OCI-LY1 (cell line): ENCODE results near the gene CC2D2B.

Source experiments
- H2AFZ ChIP-seq: fragments of 200-600 bp; sonication (generic), shearing (Covaris generic); 2 replicates; pipeline ENCODE4 v1.6.0; 2014; ENCODE audit warnings: antibody characterized with exemption, mild to moderate bottlenecking, low read length
- H3F3A ChIP-seq: fragments of 200-600 bp; sonication (generic), shearing (Covaris generic); 2 replicates; pipeline ENCODE4 v1.6.0; 2014; ENCODE audit warnings: mild to moderate bottlenecking, antibody characterized with exemption, low read length, moderate library complexity; ENCODE audit not compliant: insufficient read depth
- H3K27ac ChIP-seq: fragments of 200-600 bp; sonication (generic); 2 replicates; pipeline ENCODE4 v1.5.1; 2014; ENCODE audit warnings: low read length, mixed run types, mild to moderate bottlenecking, low read depth; ENCODE audit not compliant: poor library complexity, severe bottlenecking
- H3K27me3 ChIP-seq: fragments of 200-600 bp; sonication (generic); 2 replicates; pipeline ENCODE4 v1.6.0; 2014; ENCODE audit warnings: antibody characterized with exemption, mild to moderate bottlenecking, low read length, moderate library complexity; ENCODE audit not compliant: insufficient read depth
- H3K36me3 ChIP-seq: fragments of 200-600 bp; sonication (generic); 2 replicates; pipeline ENCODE4 v1.6.1; 2014; ENCODE audit warnings: mild to moderate bottlenecking, antibody characterized with exemption, low read length, moderate library complexity, mixed read lengths; ENCODE audit not compliant: insufficient read depth
- H3K4me1 ChIP-seq: fragments of 200-600 bp; sonication (generic); 2 replicates; pipeline ENCODE4 v1.5.1; 2014; ENCODE audit warnings: mild to moderate bottlenecking, low read length, moderate library complexity; ENCODE audit not compliant: insufficient read depth, severe bottlenecking
- H3K4me2 ChIP-seq: fragments of 200-600 bp; sonication (generic), shearing (Covaris generic); 2 replicates; pipeline ENCODE4 v1.6.1; 2014; ENCODE audit warnings: low read length
- H3K4me3 ChIP-seq: fragments of 200-600 bp; sonication (generic); 2 replicates; pipeline ENCODE4 v1.5.1; 2014; ENCODE audit warnings: low read length, low read depth, mild to moderate bottlenecking, mixed read lengths; ENCODE audit not compliant: poor library complexity, severe bottlenecking
- H3K79me2 ChIP-seq: fragments of 200-600 bp; shearing (Covaris generic); 2 replicates; pipeline ENCODE4 v1.6.1; 2016; ENCODE audit warnings: mixed run types, low read length, mixed read lengths; ENCODE audit not compliant: insufficient read depth
- H3K9ac ChIP-seq: fragments of 200-600 bp; sonication (generic), shearing (Covaris generic); 2 replicates; pipeline ENCODE4 v1.6.1; 2014; ENCODE audit warnings: mild to moderate bottlenecking, low read length, mixed read lengths
- H3K9me2 ChIP-seq: fragments of 200-600 bp; sonication (generic), shearing (Covaris generic); 2 replicates; pipeline ENCODE4 v1.6.1; 2014; ENCODE audit warnings: low read depth, mild to moderate bottlenecking, low read length, mixed read lengths
- H3K9me3 ChIP-seq: fragments of 200-600 bp; shearing (Covaris generic); 2 replicates; pipeline ENCODE4 v1.6.1; 2014; ENCODE audit warnings: low read length, mixed read lengths
- H4K20me1 ChIP-seq: fragments of 200-600 bp; sonication (generic), shearing (Covaris generic); 2 replicates; pipeline ENCODE4 v1.6.0; 2016; ENCODE audit warnings: mild to moderate bottlenecking, low read length; ENCODE audit not compliant: insufficient read depth
- EZH2 ChIP-seq: fragments of 200-600 bp; sonication (generic), shearing (Covaris generic); IDR thresholded peaks from 2 replicates; pipeline ENCODE4 v1.8.0; 2017; ENCODE audit warnings: borderline replicate concordance, mixed run types, mild to moderate bottlenecking, antibody characterized with exemption, low read length, moderate library complexity, mixed read lengths
- TF ChIP-seq, protein P1 (sequence below): fragments of 200-600 bp; sonication (generic), shearing (Covaris generic); IDR thresholded peaks from 2 replicates; pipeline ENCODE4 v1.5.1; 2017; ENCODE audit warnings: mild to moderate bottlenecking, antibody characterized with exemption, low read length, moderate library complexity, mixed read lengths

Gene CC2D2B

DNA sequence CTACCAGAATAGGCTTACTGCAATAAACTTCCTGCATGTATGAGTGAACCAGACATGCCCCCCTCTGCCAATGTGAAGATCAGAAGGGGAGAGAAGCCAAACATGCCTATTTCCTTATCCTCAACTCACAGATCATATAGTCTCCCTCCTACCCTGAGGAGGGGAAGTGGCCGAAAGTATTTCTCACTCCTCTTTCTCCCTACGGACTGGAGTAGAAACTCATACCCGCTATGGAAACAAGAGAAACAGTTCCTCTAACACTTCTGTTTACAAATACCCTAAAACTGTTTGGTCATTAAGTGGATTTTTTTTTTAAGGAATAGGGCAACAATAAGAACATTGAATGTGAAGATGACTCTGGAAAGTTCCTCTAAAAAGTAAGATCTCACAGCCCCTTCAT, 167.0 kb downstream of the CC2D2B start:
- no peaks in the 10 kb centered on the region for H3F3A ChIP-seq
- no peaks in the 10 kb centered on the region for H4K20me1 ChIP-seq
- H3K9me2 ChIP-seq = no peaks in the 10 kb centered on the region
- H3K27ac ChIP-seq = no peak overlapping the region
- no peak overlapping the region for H3K9ac ChIP-seq
- H3K27me3 ChIP-seq = no peaks in the 10 kb centered on the region
- no peak overlapping the region for H3K4me2 ChIP-seq
- no peaks in the 10 kb centered on the region for H3K36me3 ChIP-seq
- H2AFZ ChIP-seq = no peak overlapping the region
- TF ChIP-seq, protein P1, sequence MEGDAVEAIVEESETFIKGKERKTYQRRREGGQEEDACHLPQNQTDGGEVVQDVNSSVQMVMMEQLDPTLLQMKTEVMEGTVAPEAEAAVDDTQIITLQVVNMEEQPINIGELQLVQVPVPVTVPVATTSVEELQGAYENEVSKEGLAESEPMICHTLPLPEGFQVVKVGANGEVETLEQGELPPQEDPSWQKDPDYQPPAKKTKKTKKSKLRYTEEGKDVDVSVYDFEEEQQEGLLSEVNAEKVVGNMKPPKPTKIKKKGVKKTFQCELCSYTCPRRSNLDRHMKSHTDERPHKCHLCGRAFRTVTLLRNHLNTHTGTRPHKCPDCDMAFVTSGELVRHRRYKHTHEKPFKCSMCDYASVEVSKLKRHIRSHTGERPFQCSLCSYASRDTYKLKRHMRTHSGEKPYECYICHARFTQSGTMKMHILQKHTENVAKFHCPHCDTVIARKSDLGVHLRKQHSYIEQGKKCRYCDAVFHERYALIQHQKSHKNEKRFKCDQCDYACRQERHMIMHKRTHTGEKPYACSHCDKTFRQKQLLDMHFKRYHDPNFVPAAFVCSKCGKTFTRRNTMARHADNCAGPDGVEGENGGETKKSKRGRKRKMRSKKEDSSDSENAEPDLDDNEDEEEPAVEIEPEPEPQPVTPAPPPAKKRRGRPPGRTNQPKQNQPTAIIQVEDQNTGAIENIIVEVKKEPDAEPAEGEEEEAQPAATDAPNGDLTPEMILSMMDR = no peak
- no peak for TF ChIP-seq EZH2
- H3K79me2 ChIP-seq = no peaks in the 10 kb centered on the region
- H3K4me1 ChIP-seq = no peaks in the 10 kb centered on the region
- H3K4me3 ChIP-seq = no peak overlapping the region
- H3K9me3 ChIP-seq = no peaks in the 10 kb centered on the region

DNA sequence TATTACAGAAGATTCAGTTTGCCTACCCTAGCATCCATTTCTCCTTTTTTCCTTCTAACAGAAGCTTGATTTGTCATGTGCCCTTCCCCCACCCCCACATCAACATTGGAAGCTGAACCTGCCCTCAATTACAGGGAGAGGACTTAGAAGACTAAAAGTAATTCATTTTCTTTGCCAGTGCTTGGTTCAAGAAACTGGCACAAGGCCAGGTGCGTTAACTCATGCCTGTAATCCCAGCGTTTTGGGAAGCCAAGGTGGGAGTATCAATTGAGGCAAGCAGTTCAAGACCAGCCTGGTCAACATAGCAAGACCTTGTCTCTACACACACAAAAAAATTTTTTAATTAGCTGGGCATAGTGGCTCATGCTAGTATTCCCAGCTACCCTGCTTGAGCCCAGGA, 168.2 kb downstream of the CC2D2B start:
- H3K27me3 ChIP-seq = no peaks in the 10 kb centered on the region
- H3F3A ChIP-seq = no peaks in the 10 kb centered on the region
- H3K9me3 ChIP-seq = no peaks in the 10 kb centered on the region
- no peaks in the 10 kb centered on the region for H4K20me1 ChIP-seq
- no peak overlapping the region for H3K9ac ChIP-seq
- no peak overlapping the region for H3K27ac ChIP-seq
- no peaks in the 10 kb centered on the region for H3K9me2 ChIP-seq
- H2AFZ ChIP-seq = no peak overlapping the region
- H3K4me1 ChIP-seq = no peaks in the 10 kb centered on the region
- TF ChIP-seq EZH2 = no peak
- TF ChIP-seq, protein P1 = no peak
- no peak overlapping the region for H3K4me2 ChIP-seq
- no peaks in the 10 kb centered on the region for H3K36me3 ChIP-seq
- H3K4me3 ChIP-seq = no peak overlapping the region
- H3K79me2 ChIP-seq = no peaks in the 10 kb centered on the region

DNA sequence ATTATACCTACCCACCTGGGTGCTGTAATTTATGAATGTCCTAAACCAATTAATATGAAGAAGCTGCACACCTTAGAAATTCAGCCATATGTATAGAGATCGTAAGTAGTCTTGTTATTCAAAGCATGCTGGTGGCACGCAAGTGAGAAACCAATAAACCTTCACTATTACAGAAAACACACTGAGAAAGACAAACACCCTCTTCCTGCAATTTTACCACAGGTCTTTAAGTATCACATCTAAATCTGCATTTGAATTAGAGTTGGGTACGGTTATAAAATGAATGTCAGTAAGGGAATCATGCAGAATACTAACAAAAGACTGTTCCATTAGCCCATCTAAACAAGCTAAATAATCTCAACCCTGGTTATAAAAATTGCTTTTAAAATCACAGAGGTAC, 169.4 kb downstream of the CC2D2B start:
- Histone ChIP-seq H3F3A (no peaks in the 10 kb centered on the region), H2AFZ (no peak overlapping the region), H3K27me3 (no peaks in the 10 kb centered on the region), H4K20me1 (no peaks in the 10 kb centered on the region), H3K9me2 (no peaks in the 10 kb centered on the region), H3K4me2 (no peak overlapping the region), H3K9ac (no peak overlapping the region), H3K36me3 (no peaks in the 10 kb centered on the region), H3K9me3 (no peaks in the 10 kb centered on the region), H3K4me3 (no peak overlapping the region), H3K27ac (no peak overlapping the region), H3K79me2 (no peaks in the 10 kb centered on the region), H3K4me1 (no peaks in the 10 kb centered on the region)
- no peak for TF ChIP-seq EZH2
- TF ChIP-seq, protein P1 = no peak
